ENCODE results near the gene AFDN.

The AFDN gene

GRCh38 chr6:167881327-167881726, 54.6 kb downstream of the AFDN start:
- no peak for DNase-seq (ENCODE audit: low read depth in 2 of 2)
- no peak overlapping the region for H3K4me3 ChIP-seq (replicated peaks in 1 of 2; ENCODE audit: low read depth in 2 of 2, low read length in 2 of 2)

DNA sequence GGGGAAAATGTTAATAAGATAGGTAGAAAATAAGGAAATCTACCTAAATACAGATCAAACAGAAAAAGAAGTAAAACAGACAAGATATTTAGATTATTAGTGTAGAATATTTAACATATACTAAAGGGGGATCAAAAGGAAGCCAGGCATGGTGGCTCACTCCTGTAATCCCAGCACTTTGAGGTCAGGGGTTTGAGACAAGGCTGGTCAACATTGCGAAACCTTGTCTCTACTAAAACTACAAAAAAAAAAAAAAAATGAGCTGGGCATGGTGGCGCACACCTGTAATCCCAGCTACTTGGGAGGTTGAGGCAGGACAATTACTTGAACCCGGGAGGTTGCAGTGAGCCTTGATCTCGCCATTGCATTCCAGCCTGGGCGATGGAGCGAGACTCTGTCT, 55.5 kb downstream of the AFDN start:
- no peak for TF ChIP-seq CTCF (IDR thresholded peaks at IDR 0.05; ENCODE audit: low read depth, low read length)
- H3K4me3 ChIP-seq (replicated peaks in 1 of 2; ENCODE audit: low read depth in 2 of 2, low read length in 2 of 2): no peak overlapping the region
- no peak for DNase-seq (ENCODE audit: low read depth in 2 of 2)

More at GRCh38 chr6:167881327-167881726, 54.6 kb downstream of the AFDN start:
- no peak for TF ChIP-seq CTCF (IDR thresholded peaks at IDR 0.05; ENCODE audit: low read depth, low read length)

DNA sequence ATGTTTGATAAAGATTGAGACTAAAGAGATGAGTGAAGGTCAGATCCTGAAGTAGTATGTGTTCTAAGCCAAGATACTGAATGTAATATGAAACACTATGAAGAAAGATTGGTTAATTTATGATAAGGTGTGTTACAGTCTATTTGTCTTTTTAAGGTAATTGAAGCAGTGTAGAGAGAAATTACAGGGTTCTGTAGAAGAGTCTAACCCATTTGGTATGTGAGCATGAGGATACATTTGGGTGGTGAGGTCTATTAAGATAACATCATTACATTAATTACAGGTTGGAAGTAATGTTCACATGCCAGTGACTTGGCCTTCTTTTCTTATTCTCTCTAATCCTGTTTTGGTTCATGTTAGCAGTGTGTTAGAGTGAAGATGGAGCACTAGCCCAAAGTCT, 61.4 kb downstream of the AFDN start:
- no peak overlapping the region for H3K4me3 ChIP-seq (replicated peaks in 1 of 2; ENCODE audit: low read depth in 2 of 2, low read length in 2 of 2)
- TF ChIP-seq CTCF (IDR thresholded peaks at IDR 0.05; ENCODE audit: low read depth, low read length): no peak
- no peak for DNase-seq (ENCODE audit: low read depth in 2 of 2)

DNA sequence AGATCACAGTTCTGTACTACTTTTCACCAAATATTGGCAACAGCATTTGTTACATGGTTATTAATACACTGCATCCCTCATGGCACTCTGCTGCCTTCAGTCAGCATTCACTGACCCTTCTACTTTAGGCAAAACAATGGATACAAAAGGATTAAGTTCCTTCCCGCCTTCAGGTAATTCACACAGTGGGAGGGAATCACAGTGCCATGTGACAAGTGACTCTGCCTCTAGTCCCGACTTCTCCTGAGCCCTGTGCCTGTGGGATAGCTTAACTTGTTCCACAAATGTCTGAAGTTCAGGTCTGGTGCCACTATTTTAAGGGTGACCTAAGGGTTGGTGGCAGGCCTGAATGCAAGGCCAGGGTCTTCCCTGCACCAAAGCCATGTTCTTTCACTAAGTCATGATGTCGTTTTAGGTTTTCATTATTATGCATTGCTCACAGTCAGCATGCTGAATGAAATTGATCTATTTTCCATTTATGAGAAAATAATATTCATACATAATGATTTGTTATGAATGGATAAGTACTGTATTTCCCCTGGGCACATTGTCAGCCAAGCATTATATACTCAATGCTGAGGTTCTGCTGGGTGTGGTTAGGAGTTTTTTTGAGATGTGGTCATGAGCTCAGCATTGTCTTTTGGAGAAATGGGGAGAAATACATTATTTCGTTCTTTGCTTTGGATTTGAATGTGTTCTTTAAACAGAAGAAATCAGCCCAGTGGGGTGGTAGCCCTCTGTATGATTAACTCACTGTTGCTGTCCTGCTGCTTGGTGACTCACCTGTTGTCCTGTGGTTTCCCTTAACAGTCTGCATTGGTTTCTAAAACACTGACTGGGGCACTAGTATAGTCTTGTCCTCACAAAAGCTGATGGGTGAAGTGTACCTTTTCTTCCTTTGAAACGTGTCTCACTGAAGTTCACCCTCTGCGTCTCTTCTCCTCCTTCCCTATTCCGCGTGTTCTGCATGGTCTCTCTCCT, 66.4 kb downstream of the AFDN start:
- H3K4me3 ChIP-seq (replicated peaks in 1 of 2; ENCODE audit: low read depth in 2 of 2, low read length in 2 of 2): no peak overlapping the region
- DNase-seq (ENCODE audit: low read depth in 2 of 2): peak in 1 of 2 donors; percentile 73
- no peak for TF ChIP-seq CTCF (IDR thresholded peaks at IDR 0.05; ENCODE audit: low read depth, low read length)

GRCh38 chr6:167894965-167895364, 68.3 kb downstream of the AFDN start:
- TF ChIP-seq CTCF (IDR thresholded peaks at IDR 0.05; ENCODE audit: low read depth, low read length): no peak
- DNase-seq (ENCODE audit: low read depth in 2 of 2): no peak
- no peak overlapping the region for H3K4me3 ChIP-seq (replicated peaks in 1 of 2; ENCODE audit: low read depth in 2 of 2, low read length in 2 of 2)

DNA sequence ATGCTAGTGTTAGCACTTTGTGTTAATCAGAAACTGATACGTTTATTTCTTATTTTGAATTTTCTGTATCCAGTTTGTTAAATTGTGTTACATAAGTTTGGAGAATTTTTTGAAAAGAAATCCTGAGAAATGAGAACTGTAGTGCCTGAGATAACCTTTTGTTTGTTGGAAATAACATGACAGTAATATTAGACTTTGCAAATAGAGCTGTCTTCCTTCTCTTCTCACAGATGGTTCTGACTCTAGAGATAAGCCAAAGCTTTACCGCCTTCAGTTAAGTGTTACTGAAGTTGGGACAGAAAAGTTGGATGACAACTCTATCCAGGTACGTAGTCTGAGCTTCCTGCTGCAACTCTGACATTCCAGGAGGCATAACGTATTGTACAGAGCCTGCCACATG, 69.9 kb downstream of the AFDN start:
- H3K4me3 ChIP-seq (replicated peaks in 1 of 2; ENCODE audit: low read depth in 2 of 2, low read length in 2 of 2): no peak overlapping the region
- no peak for DNase-seq (ENCODE audit: low read depth in 2 of 2)
- no peak for TF ChIP-seq CTCF (IDR thresholded peaks at IDR 0.05; ENCODE audit: low read depth, low read length)
